Measurements from ENCODE around the gene SULT1A1. TPM values are rescaled to one million over a fixed set of nuclear protein-coding genes. Genes with fewer than 3 reads are reported as not detected.
"Not testable (repeated sequence)": the region's sequence is repeated elsewhere in the genome, so short reads cannot be mapped to it uniquely, and the experiment has no call there.

SULT1A1 gene
- total and polyA plus RNA-seq, 3 donors from 2014 or later: 34.9 to 50.9 (median 42.6) TPM

GRCh38 chr16:28616636-28617035 is 6.8 kb upstream of the SULT1A1 start:
- Histone ChIP-seq H3K27me3 (no peaks in the 10 kb centered on the region), H3K4me3 (no peak overlapping the region), H3K36me3 (ENCODE audit: low read depth, missing control alignments) (no peaks in the 10 kb centered on the region), H3K4me1 (no peaks in the 10 kb centered on the region), H3K9me3 (no peaks in the 10 kb centered on the region), H3K27ac (no peak overlapping the region)
- intact Hi-C loops (cut with DNase I; ENCODE audit: low total_unique reads): no loop called here
- WGBS, 2 donors: 81% methylated on average over 7 of the region's 7 CpGs
- no peak for DNase-seq
- TF ChIP-seq CTCF (IDR thresholded peaks at IDR 0.05) (no peak), POLR2A (IDR thresholded peaks at IDR 0.05) (no peak)

- H3K4me3 ChIP-seq; intact Hi-C loops (cut with DNase I; ENCODE audit: low total_unique reads); H3K9me3 ChIP-seq; H3K36me3 ChIP-seq (ENCODE audit: low read depth, missing control alignments); H3K4me1 ChIP-seq; H3K27me3 ChIP-seq; H3K27ac ChIP-seq; DNase-seq: not testable (repeated sequence)
- WGBS, 2 donors: 76 to 85% methylated on average over 7 of the region's 7 CpGs
Observed at GRCh38 chr16:28616224-28616577, 6.4 kb upstream of the SULT1A1 start.

GRCh38 chr16:28615486-28616223 is 5.8 kb upstream of the SULT1A1 start:
- H3K27ac ChIP-seq; H3K4me1 ChIP-seq; H3K36me3 ChIP-seq (ENCODE audit: low read depth, missing control alignments); H3K9me3 ChIP-seq; H3K27me3 ChIP-seq; H3K4me3 ChIP-seq; intact Hi-C loops (cut with DNase I; ENCODE audit: low total_unique reads): not testable (repeated sequence)
- peak; percentile 80 for DNase-seq
- TF ChIP-seq CTCF (IDR thresholded peaks at IDR 0.05): peak; percentile 42 to 70 (median 65)
- WGBS, 2 donors: 46 to 48% methylated on average over 16 to 17 of the region's 24 CpGs

- H3K36me3 ChIP-seq (ENCODE audit: low read depth, missing control alignments); H3K4me3 ChIP-seq; H3K9me3 ChIP-seq; H3K27ac ChIP-seq; intact Hi-C loops (cut with DNase I; ENCODE audit: low total_unique reads); H3K27me3 ChIP-seq; DNase-seq: not testable (repeated sequence)
- peaks cover 11% of the 10 kb centered on the region for H3K4me1 ChIP-seq
- WGBS, 2 donors: 77 to 81% methylated on average over 10 of the region's 16 CpGs
Observed at GRCh38 chr16:28614561-28614960, 4.7 kb upstream of the SULT1A1 start.

GRCh38 chr16:28613912-28614311 is 4.1 kb upstream of the SULT1A1 start:
- WGBS, 2 donors: 48 to 50% methylated on average over 1 to 3 of the region's 26 CpGs
- DNase-seq; H3K27ac ChIP-seq; intact Hi-C loops (cut with DNase I; ENCODE audit: low total_unique reads); H3K9me3 ChIP-seq; H3K4me3 ChIP-seq; H3K36me3 ChIP-seq (ENCODE audit: low read depth, missing control alignments); H3K27me3 ChIP-seq: not testable (repeated sequence)
- H3K4me1 ChIP-seq: peaks cover 17% of the 10 kb centered on the region

- H3K9me3 ChIP-seq; H3K27ac ChIP-seq; H3K36me3 ChIP-seq (ENCODE audit: low read depth, missing control alignments); H3K4me3 ChIP-seq; H3K27me3 ChIP-seq; DNase-seq; intact Hi-C loops (cut with DNase I; ENCODE audit: low total_unique reads): not testable (repeated sequence)
- H3K4me1 ChIP-seq: peaks cover 17% of the 10 kb centered on the region
- no CpG with 5 or more reads among the region's 17 CpGs for WGBS, 2 donors
Observed at GRCh38 chr16:28612359-28613280, 2.8 kb upstream of the SULT1A1 start.
